Measurements from ENCODE around the gene PLPP3. TPM values are rescaled to one million over a fixed set of nuclear protein-coding genes. Genes with fewer than 3 reads are reported as not detected.
"Not testable (repeated sequence)": the region's sequence is repeated elsewhere in the genome, so short reads cannot be mapped to it uniquely, and the experiment has no call there.

Gene PLPP3
- total RNA-seq, 1 donor from 2014 or later = 33.5 TPM

- Mint-ChIP-seq H3K4me3 (ENCODE audit: unreplicated experiment) (no peak overlapping the region), H3K9me3 (ENCODE audit: unreplicated experiment) (no peaks in the 10 kb centered on the region), H3K27ac (ENCODE audit: unreplicated experiment) (no peak overlapping the region), H3K4me1 (ENCODE audit: unreplicated experiment) (no peaks in the 10 kb centered on the region), H3K36me3 (ENCODE audit: low read depth, unreplicated experiment) (no peaks in the 10 kb centered on the region), H3K27me3 (ENCODE audit: unreplicated experiment) (no peaks in the 10 kb centered on the region)
- TF ChIP-seq, protein P1, sequence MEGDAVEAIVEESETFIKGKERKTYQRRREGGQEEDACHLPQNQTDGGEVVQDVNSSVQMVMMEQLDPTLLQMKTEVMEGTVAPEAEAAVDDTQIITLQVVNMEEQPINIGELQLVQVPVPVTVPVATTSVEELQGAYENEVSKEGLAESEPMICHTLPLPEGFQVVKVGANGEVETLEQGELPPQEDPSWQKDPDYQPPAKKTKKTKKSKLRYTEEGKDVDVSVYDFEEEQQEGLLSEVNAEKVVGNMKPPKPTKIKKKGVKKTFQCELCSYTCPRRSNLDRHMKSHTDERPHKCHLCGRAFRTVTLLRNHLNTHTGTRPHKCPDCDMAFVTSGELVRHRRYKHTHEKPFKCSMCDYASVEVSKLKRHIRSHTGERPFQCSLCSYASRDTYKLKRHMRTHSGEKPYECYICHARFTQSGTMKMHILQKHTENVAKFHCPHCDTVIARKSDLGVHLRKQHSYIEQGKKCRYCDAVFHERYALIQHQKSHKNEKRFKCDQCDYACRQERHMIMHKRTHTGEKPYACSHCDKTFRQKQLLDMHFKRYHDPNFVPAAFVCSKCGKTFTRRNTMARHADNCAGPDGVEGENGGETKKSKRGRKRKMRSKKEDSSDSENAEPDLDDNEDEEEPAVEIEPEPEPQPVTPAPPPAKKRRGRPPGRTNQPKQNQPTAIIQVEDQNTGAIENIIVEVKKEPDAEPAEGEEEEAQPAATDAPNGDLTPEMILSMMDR (IDR thresholded peaks at IDR 0.05; ENCODE audit: unreplicated experiment) = no peak
- no peak for DNase-seq (ENCODE audit: low spot score)
Observed at GRCh38 chr1:56625819-56626440, 46.6 kb upstream of the PLPP3 start.

DNA sequence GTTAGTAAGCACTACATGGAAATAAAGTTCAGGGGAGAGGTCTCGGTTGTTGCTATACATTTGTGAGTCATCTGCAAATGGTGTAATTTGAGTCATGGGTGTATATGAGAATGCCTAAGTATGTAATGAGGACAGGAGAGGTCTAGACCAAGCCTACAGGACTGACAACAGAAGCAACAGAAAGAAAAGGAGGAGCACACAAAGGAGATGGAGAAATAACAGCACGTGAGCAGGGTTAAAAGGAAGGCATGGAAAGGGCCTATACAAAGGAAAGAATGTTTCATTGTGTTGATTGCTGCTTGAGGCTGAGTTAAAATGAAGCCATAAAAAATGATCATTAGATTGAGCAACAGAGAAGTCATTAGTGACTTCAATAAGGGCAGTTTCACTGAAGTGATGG lies 37.8 kb upstream of the PLPP3 start:
- Mint-ChIP-seq H3K9me3 (ENCODE audit: unreplicated experiment) (no peaks in the 10 kb centered on the region), H3K4me1 (ENCODE audit: unreplicated experiment) (no peaks in the 10 kb centered on the region), H3K27ac (ENCODE audit: unreplicated experiment) (no peak overlapping the region), H3K4me3 (ENCODE audit: unreplicated experiment) (no peak overlapping the region), H3K27me3 (ENCODE audit: unreplicated experiment) (peaks cover 1% of the 10 kb centered on the region), H3K36me3 (ENCODE audit: low read depth, unreplicated experiment) (no peaks in the 10 kb centered on the region)
- DNase-seq (ENCODE audit: low spot score) = no peak
- TF ChIP-seq, protein P1 (IDR thresholded peaks at IDR 0.05; ENCODE audit: unreplicated experiment) = no peak

DNA sequence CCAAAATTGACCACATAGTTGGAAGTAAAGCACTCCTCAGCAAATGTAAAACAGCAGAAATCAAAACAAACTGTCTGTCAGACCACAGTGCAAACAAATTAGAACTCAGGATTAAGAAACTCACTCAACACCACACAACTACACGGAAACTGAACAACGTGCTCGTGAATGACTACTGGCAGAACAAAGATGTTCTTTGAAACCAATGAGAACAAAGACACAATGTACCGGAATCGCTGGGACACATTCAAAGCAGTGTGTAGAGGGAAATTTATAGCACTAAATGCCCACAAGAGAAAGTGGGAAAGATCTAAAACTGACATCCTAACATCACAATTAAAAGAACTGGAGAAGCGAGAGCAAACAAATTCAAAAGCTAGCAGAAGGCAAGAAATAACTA lies 31.4 kb upstream of the PLPP3 start:
- not testable (repeated sequence) for H3K9me3 Mint-ChIP-seq (ENCODE audit: unreplicated experiment); H3K27ac Mint-ChIP-seq (ENCODE audit: unreplicated experiment); H3K36me3 Mint-ChIP-seq (ENCODE audit: low read depth, unreplicated experiment); H3K4me3 Mint-ChIP-seq (ENCODE audit: unreplicated experiment); DNase-seq (ENCODE audit: low spot score); H3K4me1 Mint-ChIP-seq (ENCODE audit: unreplicated experiment); H3K27me3 Mint-ChIP-seq (ENCODE audit: unreplicated experiment)

DNA sequence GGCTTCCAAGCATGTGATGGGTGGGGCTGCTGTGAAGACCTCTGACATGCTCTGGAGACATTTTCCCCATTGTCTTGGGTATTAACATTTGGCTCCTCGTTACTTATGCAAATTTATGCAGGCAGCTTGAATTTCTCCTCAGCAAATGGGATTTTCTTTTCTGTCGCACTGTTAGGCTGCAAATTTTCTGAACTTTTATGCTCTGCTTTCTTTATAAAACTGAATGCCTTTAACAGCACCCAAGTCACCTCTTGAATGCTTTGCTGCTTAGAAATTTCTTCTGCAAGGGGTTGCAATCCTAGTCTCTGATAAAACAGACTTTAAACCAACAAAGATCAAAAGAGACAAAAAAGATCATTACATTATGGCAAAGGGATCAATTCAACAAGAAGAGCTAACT lies 30.7 kb upstream of the PLPP3 start:
- H3K27me3 Mint-ChIP-seq (ENCODE audit: unreplicated experiment); H3K27ac Mint-ChIP-seq (ENCODE audit: unreplicated experiment); H3K36me3 Mint-ChIP-seq (ENCODE audit: low read depth, unreplicated experiment); DNase-seq (ENCODE audit: low spot score); H3K4me3 Mint-ChIP-seq (ENCODE audit: unreplicated experiment); H3K4me1 Mint-ChIP-seq (ENCODE audit: unreplicated experiment); H3K9me3 Mint-ChIP-seq (ENCODE audit: unreplicated experiment): not testable (repeated sequence)

DNA sequence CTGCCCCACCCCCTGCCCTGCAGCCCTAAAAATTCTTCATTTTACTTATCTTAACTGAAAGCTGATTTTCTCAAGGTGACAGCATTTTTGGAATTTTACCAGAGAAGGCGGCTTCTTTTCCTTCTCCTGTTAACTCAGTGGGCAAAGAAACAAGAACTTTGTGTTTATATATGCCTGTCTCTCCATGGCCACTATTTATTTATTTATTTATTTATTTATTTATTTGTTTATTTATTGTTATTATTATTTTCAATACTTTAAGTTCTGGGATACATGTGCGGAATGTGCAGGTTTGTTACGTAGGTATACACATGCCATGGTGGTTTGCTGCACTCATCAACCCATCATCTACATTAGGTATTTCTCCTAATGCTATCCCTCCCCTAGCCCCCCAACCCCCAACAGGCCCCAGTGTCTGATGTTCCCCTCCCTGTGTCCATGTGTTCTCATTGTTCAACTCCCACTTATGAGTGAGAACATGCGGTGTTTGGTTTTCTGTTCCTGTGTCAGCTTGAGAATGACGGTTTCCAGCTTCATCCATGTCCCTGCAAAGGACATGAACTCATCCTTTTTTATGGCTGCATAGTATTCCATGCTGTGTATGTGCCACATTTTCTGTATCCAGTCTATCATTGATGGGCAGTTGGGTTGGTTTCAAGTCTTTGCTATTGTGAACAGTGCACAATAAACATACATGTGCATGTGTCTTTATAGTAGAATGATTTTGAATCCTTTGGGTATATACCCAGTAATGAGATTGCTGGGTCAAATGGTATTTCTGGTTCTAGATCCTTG lies 16.2 kb upstream of the PLPP3 start:
- H3K4me3 Mint-ChIP-seq (ENCODE audit: unreplicated experiment); H3K9me3 Mint-ChIP-seq (ENCODE audit: unreplicated experiment): not testable (repeated sequence)

DNA sequence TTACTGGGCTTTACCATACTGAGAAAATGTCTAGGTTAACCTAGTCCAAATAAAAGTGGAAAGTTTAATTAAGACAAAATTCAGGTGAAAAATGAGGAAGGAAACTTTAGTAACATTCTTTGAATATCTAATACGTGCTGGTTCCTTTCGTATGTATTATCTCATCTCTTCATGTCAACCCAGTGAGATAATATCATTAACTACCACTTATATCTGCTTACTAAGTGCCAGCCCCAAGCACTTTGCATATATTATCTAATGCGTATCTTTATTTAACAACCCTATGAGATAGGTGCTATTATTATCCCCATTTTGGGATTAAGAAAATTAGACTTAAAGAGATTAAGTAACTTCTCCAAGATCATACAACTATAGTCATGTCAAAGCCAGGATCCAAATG lies 12.5 kb upstream of the PLPP3 start:
- Mint-ChIP-seq H3K4me1 (ENCODE audit: unreplicated experiment) (no peaks in the 10 kb centered on the region), H3K27ac (ENCODE audit: unreplicated experiment) (no peak overlapping the region), H3K4me3 (ENCODE audit: unreplicated experiment) (no peak overlapping the region)

More for the DNA sequence above, 16.2 kb upstream of the PLPP3 start:
- not testable (repeated sequence) for H3K27me3 Mint-ChIP-seq (ENCODE audit: unreplicated experiment); H3K4me1 Mint-ChIP-seq (ENCODE audit: unreplicated experiment); H3K36me3 Mint-ChIP-seq (ENCODE audit: low read depth, unreplicated experiment); DNase-seq (ENCODE audit: low spot score); H3K27ac Mint-ChIP-seq (ENCODE audit: unreplicated experiment)

More for the DNA sequence above, 12.5 kb upstream of the PLPP3 start:
- TF ChIP-seq, protein P1 (IDR thresholded peaks at IDR 0.05; ENCODE audit: unreplicated experiment) = no peak
- H3K36me3 Mint-ChIP-seq (ENCODE audit: low read depth, unreplicated experiment) = no peaks in the 10 kb centered on the region
- DNase-seq (ENCODE audit: low spot score) = no peak
- H3K27me3 Mint-ChIP-seq (ENCODE audit: unreplicated experiment) = no peaks in the 10 kb centered on the region
- no peaks in the 10 kb centered on the region for H3K9me3 Mint-ChIP-seq (ENCODE audit: unreplicated experiment)

All from endothelial cell (in vitro differentiated cells).